GM10847 (cell line): Measurements from ENCODE around the gene MS4A10.

ENCODE experiments used
- POLR2A ChIP-seq: IDR thresholded peaks from 2 replicates; pipeline ENCODE4 v1.6.1; 2011; ENCODE audit not compliant: insufficient read length; ENCODE audit errors: extremely low read depth

Gene MS4A10

GRCh38 chr11:60845338-60845737, 60.2 kb downstream of the MS4A10 start:
- TF ChIP-seq POLR2A, result no peak

- TF ChIP-seq POLR2A, result no peak
Measured at GRCh38 chr11:60847281-60847680, 62.1 kb downstream of the MS4A10 start.

- no peak for TF ChIP-seq POLR2A
Measured at GRCh38 chr11:60847896-60848295, 62.8 kb downstream of the MS4A10 start.

GRCh38 chr11:60848714-60849151, 63.6 kb downstream of the MS4A10 start:
- TF ChIP-seq POLR2A, result no peak

GRCh38 chr11:60849641-60850520, 64.7 kb downstream of the MS4A10 start:
- TF ChIP-seq POLR2A, result no peak
